Heart left ventricle (tissue), 13 donors: ENCODE data around the gene HIP1.

ENCODE experiments used
- POLR2A ChIP-seq, 2 donors: fragments of 450-650 bp; IDR thresholded peaks; one replicate each; pipeline ENCODE4 v1.6.1; 2017; ENCODE audit warnings: antibody characterized with exemption in 2 of 2, mild to moderate bottlenecking in 2 of 2, moderate library complexity in 2 of 2
- TF ChIP-seq, protein P1 (sequence below), 12 donors: fragments of 200-600 bp; sonication (generic) in 4 of 12; IDR thresholded peaks; one replicate each; pipeline versions ENCODE4 v1.5.0 to v1.8.0; 2018 to 2022; ENCODE audit warnings: antibody characterized with exemption in 12 of 12, mild to moderate bottlenecking in 5 of 12
- donor health status: ischemic (EF 13 %, LVEDD 7.1; RV severe dilation, severe dysfunction).
- donor health status: DM: no; HTN: yes; CAD: no.
- donor health status: DM: no; HTN: no; CAD: no.
- donor health status: ischemic (EF 25% LVEDD 6.9; RV normal size, moderate dysfunction).
- donor health status: ischemic (EF 25% LVEDD 5.7; RV mildly dilated, moderate dysfunction).
- donor health status: ischemic (EF 35%, LVEDD 5.7; RV mildly dilated, moderate dysfunction).
- donor health status: nonischemic (EF 11% LVEDD 7.7; RV severe dilation, severe dysfunction).
- donor health status: DM: yes; HTN: yes; CAD: no.
- donor health status: PGD.
- donor health status: ischemic (EF 29% LVEDD 5.4; RV normal size, mild dysfunction).
- donor health status: nonischemic (EF 23%, LVEDD 6.1; RV moderate dilation, normal function).

DNA sequence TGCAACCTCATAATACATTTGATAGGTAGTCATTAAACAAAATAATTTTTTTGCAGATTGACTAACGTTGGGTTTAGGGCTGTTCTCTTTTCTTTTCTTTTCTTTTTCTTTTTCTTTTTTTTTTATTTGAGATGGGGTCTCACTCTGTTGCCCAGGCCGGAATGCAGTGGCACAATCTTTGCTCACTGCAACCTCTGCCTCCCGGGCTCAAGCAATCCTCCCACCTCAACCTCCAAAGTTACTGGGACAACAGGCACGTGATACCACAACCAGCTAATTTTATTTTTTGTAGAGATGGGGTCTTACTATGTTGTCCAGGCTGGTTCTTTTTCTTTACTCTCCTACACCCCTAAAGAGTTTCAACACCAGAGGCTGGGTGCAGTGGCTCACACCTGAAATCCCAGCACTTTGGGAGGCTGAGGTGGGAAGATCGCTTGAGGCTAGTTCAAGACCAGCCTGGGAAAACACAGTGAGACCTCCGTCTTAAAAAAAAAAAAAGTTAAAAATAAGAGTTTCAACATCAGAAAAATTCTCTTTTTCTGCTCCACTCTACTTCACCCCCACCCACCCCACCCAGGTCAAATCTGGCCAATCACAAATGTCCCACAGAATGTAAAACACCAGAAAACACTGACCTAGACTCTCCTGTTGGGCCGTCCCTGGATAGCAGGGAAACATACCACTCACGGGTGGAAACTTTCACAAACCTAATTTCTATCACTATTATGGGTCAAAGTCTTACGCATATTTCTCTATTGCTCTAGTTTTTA lies 3.0 kb downstream of the HIP1 start:
- TF ChIP-seq, protein P1, sequence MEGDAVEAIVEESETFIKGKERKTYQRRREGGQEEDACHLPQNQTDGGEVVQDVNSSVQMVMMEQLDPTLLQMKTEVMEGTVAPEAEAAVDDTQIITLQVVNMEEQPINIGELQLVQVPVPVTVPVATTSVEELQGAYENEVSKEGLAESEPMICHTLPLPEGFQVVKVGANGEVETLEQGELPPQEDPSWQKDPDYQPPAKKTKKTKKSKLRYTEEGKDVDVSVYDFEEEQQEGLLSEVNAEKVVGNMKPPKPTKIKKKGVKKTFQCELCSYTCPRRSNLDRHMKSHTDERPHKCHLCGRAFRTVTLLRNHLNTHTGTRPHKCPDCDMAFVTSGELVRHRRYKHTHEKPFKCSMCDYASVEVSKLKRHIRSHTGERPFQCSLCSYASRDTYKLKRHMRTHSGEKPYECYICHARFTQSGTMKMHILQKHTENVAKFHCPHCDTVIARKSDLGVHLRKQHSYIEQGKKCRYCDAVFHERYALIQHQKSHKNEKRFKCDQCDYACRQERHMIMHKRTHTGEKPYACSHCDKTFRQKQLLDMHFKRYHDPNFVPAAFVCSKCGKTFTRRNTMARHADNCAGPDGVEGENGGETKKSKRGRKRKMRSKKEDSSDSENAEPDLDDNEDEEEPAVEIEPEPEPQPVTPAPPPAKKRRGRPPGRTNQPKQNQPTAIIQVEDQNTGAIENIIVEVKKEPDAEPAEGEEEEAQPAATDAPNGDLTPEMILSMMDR (IDR thresholded peaks at IDR 0.05) = no peak
- no peak for TF ChIP-seq POLR2A (IDR thresholded peaks at IDR 0.05)
